Gastroesophageal sphincter (tissue), 4 donors: Measurements from ENCODE around the gene SREBF2. TPM values are rescaled to one million over a fixed set of nuclear protein-coding genes. Genes with fewer than 3 reads are reported as not detected.

ENCODE experiments used
- ATAC-seq: fragments of 150-250 bp; one replicate; pipeline ENCODE4 v1.9.1; 2016; ENCODE audit warnings: mild to moderate bottlenecking, moderate library complexity
- H3K27ac ChIP-seq, 4 donors: fragments of 200-600 bp; sonication (generic) in 3 of 4; 1 replicate in 3 of 4; 2 replicates in 1 of 4; pipeline ENCODE4 v1.5.1; 2016 to 2019
- H3K27me3 ChIP-seq: fragments of 200-600 bp; sonication (generic); one replicate; pipeline ENCODE4 v1.5.1; 2019
- H3K36me3 ChIP-seq, 2 donors: fragments of 200-600 bp; sonication (generic); one replicate each; pipeline ENCODE4 v1.5.1; 2019; ENCODE audit warnings: control low read depth in 1 of 2
- H3K4me1 ChIP-seq, 3 donors: fragments of 200-600 bp; sonication (generic); 1 replicate in 2 of 3; 2 replicates in 1 of 3; pipeline ENCODE4 v1.5.1; 2016 to 2019; ENCODE audit warnings: control low read depth in 2 of 3
- H3K4me3 ChIP-seq, 2 donors: fragments of 200-600 bp; sonication (generic); one replicate each; pipeline ENCODE4 v1.5.1; 2019; ENCODE audit warnings: mild to moderate bottlenecking in 1 of 2, moderate library complexity in 1 of 2
- H3K9me3 ChIP-seq, 3 donors: fragments of 200-600 bp; sonication (generic); one replicate each; pipeline ENCODE4 v1.5.1; 2017 to 2019; ENCODE audit warnings: control low read depth in 2 of 3
- CTCF ChIP-seq, 4 experiments: fragments of 200-600 bp in 2 of 4; fragments of 450-650 bp in 2 of 4; sonication (generic) in 1 of 4; IDR thresholded peaks; one replicate each; pipeline ENCODE4 v1.5.1; 2017 to 2019; ENCODE audit warnings: antibody characterized with exemption in 4 of 4, mild to moderate bottlenecking in 2 of 4, moderate library complexity in 2 of 4
- EP300 ChIP-seq: sonication (generic); formaldehyde crosslinking; IDR thresholded peaks from one replicate; pipeline ENCODE4 v1.6.1; 2017; ENCODE audit warnings: antibody characterized with exemption, mild to moderate bottlenecking
- POLR2A ChIP-seq, 2 donors: fragments of 450-650 bp; IDR thresholded peaks; one replicate each; pipeline ENCODE4 v1.6.1; 2017; ENCODE audit warnings: antibody characterized with exemption in 2 of 2, mild to moderate bottlenecking in 2 of 2, moderate library complexity in 1 of 2
- POLR2AphosphoS5 ChIP-seq: sonication (generic); formaldehyde crosslinking; IDR thresholded peaks from one replicate; pipeline ENCODE4 v1.6.1; 2017; ENCODE audit warnings: antibody characterized with exemption
- WGBS, 2 donors: methylation state at CpG; one replicate each; pipeline ENCODE4 v1.1.5; 2018; ENCODE audit warnings: low coverage in 1 of 2; 5-methylcytosine and 5-hydroxymethylcytosine counted together
- total RNA-seq, 4 donors: library from RNA; depleted of rRNA; stranded (reverse); fragments of >200 nt; gene quantifications; one replicate each; pipeline ENCODE4 v1.1.0, GENCODE V29; 2016

The SREBF2 gene
- total RNA-seq, 4 donors from 2014 or later, result 39.7 to 101 (median 58.8) TPM

- peaks cover 0 to 20% of the 10 kb centered on the region in 2 donors for H3K36me3 ChIP-seq
- TF ChIP-seq CTCF (IDR thresholded peaks at IDR 0.05), result no peak
- TF ChIP-seq POLR2AphosphoS5, result no peak
- TF ChIP-seq POLR2A (IDR thresholded peaks at IDR 0.05), result no peak
- TF ChIP-seq EP300, result no peak
- ATAC-seq, result no peak
- no peaks in the 10 kb centered on the region for H3K27me3 ChIP-seq
- H3K9me3 ChIP-seq, result no peaks in the 10 kb centered on the region
- H3K27ac ChIP-seq, result no peak overlapping the region
- peaks cover 0 to 18% (median 5%) of the 10 kb centered on the region in 3 donors for H3K4me1 ChIP-seq
- H3K4me3 ChIP-seq, result no peak overlapping the region
These were observed 27.3 kb upstream of the SREBF2 start for GRCh38 chr22:41805639-41806038.

GRCh38 chr22:41808400-41808799 lies 24.5 kb upstream of the SREBF2 start:
- TF ChIP-seq POLR2AphosphoS5 (no peak), EP300 (no peak), CTCF (IDR thresholded peaks at IDR 0.05) (no peak), POLR2A (IDR thresholded peaks at IDR 0.05) (no peak)
- no peak for ATAC-seq
- 82% methylated on average over 5 of the region's 6 CpGs; no CpG with 5 or more reads in 1 of the 2 donors for WGBS, 2 donors
- Histone ChIP-seq H3K4me3 (no peak overlapping the region), H3K27ac (no peak overlapping the region), H3K27me3 (no peaks in the 10 kb centered on the region), H3K36me3 (peaks cover 0 to 45% of the 10 kb centered on the region in 2 donors), H3K4me1 (no peaks in the 10 kb centered on the region), H3K9me3 (no peaks in the 10 kb centered on the region)

- no peaks in the 10 kb centered on the region for H3K27me3 ChIP-seq
- H3K4me3 ChIP-seq, result no peak overlapping the region
- no peak for TF ChIP-seq POLR2AphosphoS5
- no peak for ATAC-seq
- peaks cover 0 to 57% of the 10 kb centered on the region in 2 donors for H3K36me3 ChIP-seq
- WGBS, 2 donors, result 87 to 90% methylated on average over 5 of the region's 12 CpGs
- no peaks in the 10 kb centered on the region for H3K4me1 ChIP-seq
- H3K9me3 ChIP-seq, result no peaks in the 10 kb centered on the region
- no peak overlapping the region for H3K27ac ChIP-seq
These were observed 22.9 kb upstream of the SREBF2 start for GRCh38 chr22:41810022-41810421.

GRCh38 chr22:41812805-41813545 lies 19.9 kb upstream of the SREBF2 start:
- peaks cover 0 to 75% of the 10 kb centered on the region in 2 donors for H3K36me3 ChIP-seq

GRCh38 chr22:41813726-41814410 lies 19.0 kb upstream of the SREBF2 start:
- no peak for ATAC-seq
- H3K27ac ChIP-seq, result no peak overlapping the region
- no peaks in the 10 kb centered on the region for H3K4me1 ChIP-seq
- H3K27me3 ChIP-seq, result no peaks in the 10 kb centered on the region
- WGBS, 2 donors, result 100% methylated on average over 1 of the region's 9 CpGs; no CpG with 5 or more reads in 1 of the 2 donors
- H3K36me3 ChIP-seq, result peaks cover 0 to 78% of the 10 kb centered on the region in 2 donors
- no peak overlapping the region for H3K4me3 ChIP-seq
- TF ChIP-seq POLR2A (IDR thresholded peaks at IDR 0.05) (no peak), POLR2AphosphoS5 (no peak), CTCF (IDR thresholded peaks at IDR 0.05) (no peak), EP300 (no peak)
- no peaks in the 10 kb centered on the region for H3K9me3 ChIP-seq

More at GRCh38 chr22:41812805-41813545, 19.9 kb upstream of the SREBF2 start:
- H3K9me3 ChIP-seq, result no peaks in the 10 kb centered on the region
- no peaks in the 10 kb centered on the region for H3K4me1 ChIP-seq
- WGBS, 2 donors, result 90 to 91% methylated on average over 2 to 8 of the region's 16 CpGs
- H3K27ac ChIP-seq, result no peak overlapping the region
- TF ChIP-seq CTCF (IDR thresholded peaks at IDR 0.05) (no peak), POLR2AphosphoS5 (no peak), POLR2A (IDR thresholded peaks at IDR 0.05) (no peak), EP300 (no peak)
- ATAC-seq, result no peak
- no peaks in the 10 kb centered on the region for H3K27me3 ChIP-seq
- H3K4me3 ChIP-seq, result no peak overlapping the region
